GM18861 (cell line): Measurements from ENCODE around the gene GAPT.
"Not testable (repeated sequence)": the region's sequence is repeated elsewhere in the genome, so short reads cannot be mapped to it uniquely, and the experiment has no call there.

Source experiments
- ATAC-seq: cut with Tn5 transposase; IDR thresholded peaks from one replicate; pipeline ENCODE4 v1.9.1; 2021; ENCODE audit not compliant: unreplicated experiment

Gene GAPT

DNA sequence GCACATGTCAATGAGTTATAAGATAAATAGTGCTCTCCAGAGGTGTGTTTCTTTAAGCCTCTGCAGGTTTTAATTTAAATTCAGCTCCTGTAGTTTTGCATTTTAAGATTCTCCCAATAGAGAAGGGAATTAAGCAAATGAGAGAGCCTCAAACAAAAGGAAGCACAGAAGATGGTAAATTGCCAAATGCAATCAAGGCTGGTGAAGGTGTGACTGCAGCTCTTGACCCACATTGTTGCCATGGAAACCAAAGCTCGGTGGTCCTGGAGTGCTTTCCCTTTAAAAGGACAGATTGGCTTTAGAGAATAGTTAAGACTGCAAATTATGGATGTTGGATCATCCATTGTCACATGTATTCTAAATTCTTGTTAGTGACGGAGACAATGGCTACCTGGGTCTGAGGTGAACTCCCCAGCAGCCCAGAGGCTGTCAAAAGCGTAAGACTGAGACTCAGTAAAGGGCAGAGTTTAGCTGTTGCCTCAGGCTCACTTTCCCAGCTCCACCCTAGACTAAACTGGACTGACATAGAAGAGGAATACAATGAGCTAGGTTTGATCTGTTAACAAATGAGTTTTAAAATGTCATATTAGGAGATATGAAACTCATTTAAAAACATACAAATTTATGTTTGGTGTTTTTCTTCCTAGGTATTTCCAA is 12.3 kb downstream of the GAPT start:
- no peak for ATAC-seq

- no peak for ATAC-seq
These were observed 13.5 kb downstream of the GAPT start for GRCh38 chr5:58504766-58505165.

DNA sequence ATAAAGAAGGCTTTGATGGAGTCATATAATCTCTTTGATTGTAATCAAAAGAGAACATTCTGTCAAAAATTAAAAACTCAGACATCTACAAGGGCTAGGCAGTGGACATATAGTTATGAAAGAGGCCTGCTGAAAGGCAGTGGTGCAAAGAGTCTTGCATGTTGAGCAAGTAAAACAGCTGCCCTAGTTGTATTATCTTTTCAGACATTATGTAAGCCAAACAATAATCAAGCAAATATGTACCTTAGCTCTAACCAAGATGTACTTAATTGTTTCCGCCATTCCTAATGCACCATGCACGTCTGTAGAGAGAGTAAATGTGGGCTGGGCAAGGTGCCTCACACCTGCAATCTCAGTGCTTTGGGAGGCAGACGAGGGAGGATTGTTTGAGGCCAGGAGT is 14.3 kb downstream of the GAPT start:
- no peak for ATAC-seq

DNA sequence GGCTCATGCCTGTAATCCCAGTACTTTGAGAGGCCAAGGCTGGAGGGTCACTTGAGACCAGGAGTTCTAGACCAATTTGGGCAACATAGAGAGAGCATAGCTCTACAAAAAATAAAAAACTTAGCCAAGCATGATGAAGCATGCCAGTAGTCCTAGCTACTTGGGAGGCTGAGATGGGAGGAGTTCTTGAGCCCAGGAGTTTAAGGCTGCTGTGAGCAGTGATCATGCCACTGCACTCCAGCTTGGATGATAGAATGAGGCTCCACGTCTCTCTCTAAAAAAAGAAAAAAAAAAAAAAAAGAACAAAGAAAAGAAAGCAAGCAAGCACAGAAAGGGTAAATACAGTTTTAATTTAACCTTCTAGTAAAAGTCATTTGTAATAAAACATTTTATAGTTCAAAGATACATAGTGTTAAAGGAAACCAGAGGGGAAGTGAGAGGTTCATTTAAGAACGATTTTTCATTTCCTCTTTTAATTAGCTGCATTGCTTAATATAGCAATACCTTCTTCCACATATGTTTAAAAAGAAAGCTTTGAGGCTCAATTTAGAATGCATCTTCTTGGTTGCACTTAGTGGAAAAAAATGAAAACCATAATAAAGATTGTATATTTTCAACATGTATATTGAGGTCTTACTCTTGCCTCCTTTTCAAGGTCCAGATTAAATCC is 14.9 kb downstream of the GAPT start:
- peak; percentile 76 for ATAC-seq

- ATAC-seq = no peak
These were observed 16.5 kb downstream of the GAPT start for GRCh38 chr5:58507715-58508114.

DNA sequence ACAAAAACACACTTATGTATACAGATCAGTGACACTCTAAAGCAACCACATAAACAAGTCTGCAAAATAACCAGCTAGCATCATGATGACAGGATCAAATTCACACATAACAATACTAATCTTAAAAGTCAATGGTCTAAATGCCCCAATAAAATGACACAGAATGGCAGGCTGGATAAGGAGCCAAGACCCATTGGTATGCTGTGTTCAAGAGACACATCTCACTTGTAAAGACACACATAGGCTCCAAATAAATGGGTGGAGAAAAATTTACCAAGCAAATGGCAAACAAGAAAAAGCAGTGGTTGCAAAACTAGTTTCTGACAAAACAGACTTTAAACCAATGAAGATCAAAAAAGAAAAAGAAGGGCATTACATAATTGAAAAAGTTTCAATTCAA is 26.0 kb downstream of the GAPT start:
- no peak for ATAC-seq

- no peak for ATAC-seq
These were observed 32.7 kb downstream of the GAPT start for GRCh38 chr5:58523956-58524355.

GRCh38 chr5:58524571-58524970 is 33.3 kb downstream of the GAPT start:
- no peak for ATAC-seq

DNA sequence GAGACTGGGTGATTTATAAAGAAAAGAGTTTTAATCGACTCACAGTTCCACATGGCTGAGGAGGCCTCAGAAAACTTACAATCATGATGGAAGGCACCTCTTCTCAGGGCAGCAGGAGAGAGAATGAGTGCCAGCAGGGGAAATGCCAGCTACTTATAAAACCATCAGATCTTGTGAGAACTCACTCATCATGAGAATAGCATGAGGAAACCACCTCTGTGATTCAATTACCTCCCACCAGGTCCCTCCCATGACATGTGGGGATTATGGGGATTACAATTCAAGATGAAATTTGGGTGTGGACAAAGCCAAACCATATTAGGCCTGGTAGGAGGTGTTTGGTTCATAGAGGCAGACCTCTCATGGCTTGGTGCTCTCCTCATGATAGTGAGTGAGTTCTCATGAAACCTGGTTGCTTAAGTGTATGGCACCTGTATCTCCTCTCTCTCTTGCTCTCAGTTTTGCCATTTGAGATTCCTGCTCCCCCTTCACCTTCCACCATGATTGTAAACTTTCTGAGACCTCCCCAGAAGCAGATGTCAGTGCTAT is 39.8 kb downstream of the GAPT start:
- ATAC-seq = no peak

DNA sequence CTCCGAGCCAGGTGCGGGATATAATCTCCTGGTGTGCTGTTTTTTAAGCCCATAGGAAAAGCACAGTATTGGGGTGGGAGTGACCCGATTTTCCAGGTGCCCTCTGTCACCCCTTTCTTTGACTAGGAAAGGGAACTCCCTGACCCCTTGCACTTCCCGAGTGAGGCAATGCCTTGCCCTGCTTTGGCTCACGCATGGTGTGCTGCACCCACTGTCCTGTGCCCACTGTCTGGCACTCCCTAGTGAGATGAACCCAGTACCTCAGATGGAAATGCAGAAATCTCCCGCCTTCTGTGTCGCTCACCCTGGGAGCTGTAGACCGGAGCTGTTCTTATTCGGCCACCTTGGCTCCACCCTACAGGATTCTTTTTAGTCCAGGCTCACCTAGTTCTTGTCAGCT is 50.7 kb downstream of the GAPT start:
- not testable (repeated sequence) for ATAC-seq

- no peak for ATAC-seq
These were observed 51.5 kb downstream of the GAPT start for GRCh38 chr5:58542709-58543108.

- no peak for ATAC-seq
These were observed 52.5 kb downstream of the GAPT start for GRCh38 chr5:58543723-58544122.

DNA sequence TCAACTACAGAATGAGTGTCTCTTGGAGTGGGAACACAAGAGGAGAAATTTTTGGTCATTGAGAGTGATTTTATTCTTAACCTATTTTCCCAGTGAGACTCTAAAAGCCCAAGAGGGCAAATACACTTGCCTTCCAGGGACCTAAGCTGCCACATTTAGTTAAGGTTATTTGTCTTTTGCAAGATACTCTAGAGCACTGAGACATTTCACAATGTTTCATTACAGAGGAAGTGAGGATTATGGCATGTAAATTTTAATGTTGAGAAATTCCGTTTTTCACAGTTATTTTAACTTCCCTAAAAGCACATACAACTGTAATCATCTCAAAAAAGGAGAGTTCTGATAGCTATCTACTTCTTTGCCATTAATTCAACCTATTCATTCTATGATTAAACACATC is 53.0 kb downstream of the GAPT start:
- ATAC-seq = no peak

GRCh38 chr5:58544926-58545325 is 53.7 kb downstream of the GAPT start:
- no peak for ATAC-seq

- peak; percentile 99 for ATAC-seq
These were observed 54.7 kb downstream of the GAPT start for GRCh38 chr5:58545912-58546311.
